Caco-2 (cell line): ENCODE measurements around the gene FGF1. TPM values are rescaled to one million over a fixed set of nuclear protein-coding genes. Genes with fewer than 3 reads are reported as not detected.

Experiments
- BruUV-seq: library from RNA; stranded (reverse); fragments of 400-500 nt; replicated peaks from 2 replicates; lab custom pipeline; 2021; lab: Mats Ljungman, UMichigan
- CTCF ChIA-PET: fragments of 300-600 bp; sonication (Branson Sonifier 250); formaldehyde crosslinking; loops from one replicate; lab custom pipeline; 2022; ENCODE audit warnings: antibody characterized with exemption; lab: Charles Lee
- POLR2A ChIA-PET: fragments of 300-600 bp; sonication (Branson Sonifier 250); formaldehyde crosslinking; loops from one replicate; lab custom pipeline; 2022; ENCODE audit warnings: antibody characterized with exemption; lab: Charles Lee
- DNase-seq, 2 experiments: peaks; one replicate each; pipeline versions ENCODE4 v3.0.0 to v3.0.0-alpha.2; 2020 to 2022
- H3K27me3 ChIP-seq: replicated peaks from 2 replicates; pipeline ENCODE4 v1.6.0; 2011; ENCODE audit warnings: low read length; ENCODE audit not compliant: control insufficient read depth, insufficient read depth
- H3K36me3 ChIP-seq: 2 replicates; pipeline ENCODE4 v1.5.1; 2011; ENCODE audit warnings: low read length; ENCODE audit not compliant: control insufficient read depth, insufficient read depth
- H3K4me1 ChIP-seq: fragments of 250-450 bp; sonication (Bioruptor Pico); 2 replicates; pipeline ENCODE4 v1.5.1; 2020; ENCODE audit warnings: mild to moderate bottlenecking
- H3K4me3 ChIP-seq: 2 replicates; pipeline ENCODE4 v1.5.1; 2011; ENCODE audit warnings: low read depth, mild to moderate bottlenecking, control low read depth, low read length
- H3K9me3 ChIP-seq: fragments of 250-450 bp; sonication (Bioruptor Pico); 2 replicates; pipeline ENCODE4 v1.5.1; 2020; ENCODE audit warnings: mild to moderate bottlenecking, moderate library complexity
- H3K27ac Mint-ChIP-seq: one replicate; pipeline ENCODE4 v1.8.0; 2022; ENCODE audit warnings: mixed read lengths; ENCODE audit not compliant: unreplicated experiment
- H3K27me3 Mint-ChIP-seq: one replicate; pipeline ENCODE4 v1.8.0; 2022; ENCODE audit warnings: mixed read lengths; ENCODE audit not compliant: insufficient read depth, unreplicated experiment
- H3K36me3 Mint-ChIP-seq: one replicate; pipeline ENCODE4 v1.8.0; 2022; ENCODE audit warnings: mild to moderate bottlenecking, mixed read lengths; ENCODE audit not compliant: insufficient read depth, unreplicated experiment
- H3K4me1 Mint-ChIP-seq: one replicate; pipeline ENCODE4 v1.8.0; 2022; ENCODE audit warnings: low read depth, mixed read lengths; ENCODE audit not compliant: unreplicated experiment
- H3K4me3 Mint-ChIP-seq: one replicate; pipeline ENCODE4 v1.8.0; 2022; ENCODE audit warnings: mild to moderate bottlenecking, moderate library complexity, mixed read lengths; ENCODE audit not compliant: unreplicated experiment
- H3K9me3 Mint-ChIP-seq: one replicate; pipeline ENCODE4 v1.8.0; 2022; ENCODE audit warnings: mixed read lengths; ENCODE audit not compliant: unreplicated experiment
- intact Hi-C: fragments of 100-400 bp; cut with micrococcal nuclease; formaldehyde crosslinking; loops from one replicate; pipeline ENCODE4 v1.10.0; 2022; ENCODE audit not compliant: unreplicated experiment
- total RNA-seq: library from RNA; stranded (reverse); gene quantifications from 2 replicates; pipeline ENCODE4 v1.2.3, GENCODE V29; 2022
- TF ChIP-seq, protein P1 (sequence below), 2 experiments: fragments of 200-600 bp in 1 of 2; IDR thresholded peaks; 1 replicate in 1 of 2; 2 replicates in 1 of 2; pipeline versions ENCODE4 v1.5.1 to v1.8.0; 2011 to 2022; ENCODE audit warnings: antibody characterized with exemption in 1 of 2, control low read depth in 1 of 2, inconsistent platforms in 1 of 2, low read depth in 1 of 2, low read length in 1 of 2, mild to moderate bottlenecking in 1 of 2, moderate library complexity in 1 of 2; ENCODE audit not compliant: insufficient read depth in 1 of 2, severe bottlenecking in 1 of 2, unreplicated experiment in 1 of 2

Gene FGF1
- total RNA-seq, 1 experiment from 2014 or later, result not detected

DNA sequence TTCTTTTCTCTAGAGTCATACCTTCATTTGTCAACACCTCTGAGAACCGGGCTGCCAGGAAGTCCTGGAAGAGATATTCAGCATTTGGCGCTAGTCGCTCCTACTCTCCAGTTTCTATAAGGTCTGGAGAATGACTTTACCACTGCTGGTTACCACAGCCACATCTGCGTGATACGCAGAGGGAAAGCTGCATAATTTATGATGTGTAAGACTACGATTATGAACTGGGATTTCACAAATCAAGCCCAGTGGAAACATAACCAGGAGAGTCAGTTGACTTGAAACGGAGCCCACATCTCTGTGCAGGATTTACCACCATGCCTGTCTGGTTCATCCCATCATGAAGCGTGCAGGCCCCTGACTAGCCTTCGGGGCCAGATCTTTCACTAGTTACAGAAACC, 72.6 kb downstream of the FGF1 start:
- H3K36me3 Mint-ChIP-seq, result no peaks in the 10 kb centered on the region
- CTCF ChIA-PET, result no interaction called here

DNA sequence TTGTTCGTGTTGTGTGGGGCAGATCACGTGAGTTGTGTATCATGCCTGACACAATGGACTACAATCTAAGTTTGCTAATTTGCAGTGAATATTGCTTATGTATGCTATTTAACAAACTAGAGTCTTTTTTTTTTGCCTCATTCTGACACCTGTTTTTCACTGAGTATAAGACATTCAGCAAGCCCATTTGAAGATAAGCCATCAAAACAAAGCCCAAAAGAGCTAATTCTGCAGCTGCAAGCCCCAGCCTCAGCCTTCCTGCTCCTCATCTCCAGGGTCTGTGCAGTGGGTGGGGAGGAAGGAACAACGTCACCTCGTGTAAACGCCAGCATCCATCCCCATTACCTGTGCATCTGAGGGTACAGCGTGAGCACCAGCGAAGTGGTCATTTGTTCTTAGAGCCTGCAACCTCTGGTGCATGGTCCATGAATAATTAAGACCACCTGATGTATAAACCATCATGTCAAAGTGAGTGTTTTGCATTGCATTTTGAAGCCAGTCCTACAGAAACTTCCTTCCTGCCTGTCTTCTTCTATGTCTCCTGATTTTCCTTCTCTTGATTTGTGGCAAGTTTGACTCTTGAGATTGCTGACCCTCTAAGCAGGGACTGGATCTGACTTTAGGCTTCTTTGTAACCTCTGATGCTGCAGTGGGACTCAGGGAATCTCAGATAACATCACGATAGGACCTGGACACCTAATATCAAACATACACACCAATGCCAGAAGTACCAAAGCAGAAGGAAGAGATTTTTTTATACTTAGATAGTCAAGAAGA, 73.2 kb downstream of the FGF1 start:
- Histone ChIP-seq H3K4me1 (no peaks in the 10 kb centered on the region), H3K36me3 (no peaks in the 10 kb centered on the region), H3K9me3 (no peaks in the 10 kb centered on the region), H3K27me3 (no peaks in the 10 kb centered on the region), H3K4me3 (no peak overlapping the region)
- no peak for DNase-seq
- no peak overlapping the region for H3K27ac Mint-ChIP-seq
- TF ChIP-seq, protein P1, sequence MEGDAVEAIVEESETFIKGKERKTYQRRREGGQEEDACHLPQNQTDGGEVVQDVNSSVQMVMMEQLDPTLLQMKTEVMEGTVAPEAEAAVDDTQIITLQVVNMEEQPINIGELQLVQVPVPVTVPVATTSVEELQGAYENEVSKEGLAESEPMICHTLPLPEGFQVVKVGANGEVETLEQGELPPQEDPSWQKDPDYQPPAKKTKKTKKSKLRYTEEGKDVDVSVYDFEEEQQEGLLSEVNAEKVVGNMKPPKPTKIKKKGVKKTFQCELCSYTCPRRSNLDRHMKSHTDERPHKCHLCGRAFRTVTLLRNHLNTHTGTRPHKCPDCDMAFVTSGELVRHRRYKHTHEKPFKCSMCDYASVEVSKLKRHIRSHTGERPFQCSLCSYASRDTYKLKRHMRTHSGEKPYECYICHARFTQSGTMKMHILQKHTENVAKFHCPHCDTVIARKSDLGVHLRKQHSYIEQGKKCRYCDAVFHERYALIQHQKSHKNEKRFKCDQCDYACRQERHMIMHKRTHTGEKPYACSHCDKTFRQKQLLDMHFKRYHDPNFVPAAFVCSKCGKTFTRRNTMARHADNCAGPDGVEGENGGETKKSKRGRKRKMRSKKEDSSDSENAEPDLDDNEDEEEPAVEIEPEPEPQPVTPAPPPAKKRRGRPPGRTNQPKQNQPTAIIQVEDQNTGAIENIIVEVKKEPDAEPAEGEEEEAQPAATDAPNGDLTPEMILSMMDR (IDR thresholded peaks at IDR 0.05; ENCODE audit: insufficient read depth in 1 of 2, low read depth in 1 of 2, low read length in 1 of 2, severe bottlenecking in 1 of 2, unreplicated experiment in 1 of 2), result no peak
- H3K4me1 Mint-ChIP-seq, result no peaks in the 10 kb centered on the region
- H3K36me3 Mint-ChIP-seq, result no peaks in the 10 kb centered on the region
- POLR2A ChIA-PET, result no interaction called here
- H3K9me3 Mint-ChIP-seq, result no peaks in the 10 kb centered on the region
- CTCF ChIA-PET, result interaction anchor here (0.6 to 3.4 kb wide), 4 partner anchors 16 to 149 kb away, joined by 3 to 13 read pairs (median 7); no protein-coding TSS in a partner anchor
- no TSS peak for BruUV-seq
- H3K4me3 Mint-ChIP-seq, result no peak overlapping the region
- intact Hi-C loops, result no loop called here
- H3K27me3 Mint-ChIP-seq, result peaks cover 12% of the 10 kb centered on the region

More for the DNA sequence above, 72.6 kb downstream of the FGF1 start:
- intact Hi-C loops, result no loop called here
- H3K36me3 ChIP-seq, result no peaks in the 10 kb centered on the region
- H3K27me3 ChIP-seq, result no peaks in the 10 kb centered on the region
- H3K4me1 Mint-ChIP-seq, result no peaks in the 10 kb centered on the region
- H3K27me3 Mint-ChIP-seq, result peaks cover 12% of the 10 kb centered on the region
- POLR2A ChIA-PET, result no interaction called here
- no peak overlapping the region for H3K4me3 ChIP-seq
- BruUV-seq, result no TSS peak
- TF ChIP-seq, protein P1 (IDR thresholded peaks at IDR 0.05; ENCODE audit: insufficient read depth in 1 of 2, low read depth in 1 of 2, low read length in 1 of 2, severe bottlenecking in 1 of 2, unreplicated experiment in 1 of 2), result no peak
- DNase-seq, result no peak
- H3K4me1 ChIP-seq, result no peaks in the 10 kb centered on the region
- H3K9me3 ChIP-seq, result no peaks in the 10 kb centered on the region
- no peaks in the 10 kb centered on the region for H3K9me3 Mint-ChIP-seq
- no peak overlapping the region for H3K27ac Mint-ChIP-seq
- no peak overlapping the region for H3K4me3 Mint-ChIP-seq

DNA sequence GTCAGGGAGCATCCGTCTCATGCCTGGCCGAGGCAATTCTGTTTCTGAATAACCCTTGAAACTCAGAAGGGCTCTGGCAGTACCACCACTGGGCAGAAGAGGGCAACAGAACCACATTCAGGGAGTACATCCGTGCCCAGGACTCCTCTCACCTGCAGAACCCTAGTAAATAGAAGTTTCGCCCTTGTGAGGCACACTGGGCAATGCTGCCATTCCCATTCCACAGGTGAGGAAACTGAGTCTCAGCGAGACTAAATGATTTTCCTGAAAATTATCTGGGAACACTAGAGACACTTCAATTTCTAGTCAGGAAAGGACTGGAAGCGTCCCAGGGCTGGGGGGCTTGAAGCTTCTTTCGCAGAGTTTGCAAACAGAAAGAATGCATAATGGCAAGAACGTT, 74.7 kb downstream of the FGF1 start:
- intact Hi-C loops, result loop anchor here (1.0 kb wide), 4 partner anchors 44 to 459 kb away; no protein-coding TSS in a partner anchor
- H3K27me3 Mint-ChIP-seq, result peaks cover 12% of the 10 kb centered on the region
- peak; percentile 73 to 78 for DNase-seq
- Histone ChIP-seq H3K27me3 (no peaks in the 10 kb centered on the region), H3K4me1 (no peaks in the 10 kb centered on the region), H3K4me3 (no peak overlapping the region), H3K36me3 (no peaks in the 10 kb centered on the region), H3K9me3 (no peaks in the 10 kb centered on the region)
- no peaks in the 10 kb centered on the region for H3K4me1 Mint-ChIP-seq
- H3K27ac Mint-ChIP-seq, result no peak overlapping the region
- BruUV-seq, result no TSS peak
- H3K36me3 Mint-ChIP-seq, result no peaks in the 10 kb centered on the region
- no peak overlapping the region for H3K4me3 Mint-ChIP-seq
- ChIA-PET CTCF (interaction anchor here (0.8 to 3.4 kb wide), 4 partner anchors 10 to 102 kb away, joined by 3 to 13 read pairs (median 9); no protein-coding TSS in a partner anchor), POLR2A (no interaction called here)
- TF ChIP-seq, protein P1 (IDR thresholded peaks at IDR 0.05; ENCODE audit: insufficient read depth in 1 of 2, low read depth in 1 of 2, low read length in 1 of 2, severe bottlenecking in 1 of 2, unreplicated experiment in 1 of 2), result peak; percentile 85 to 94
- no peaks in the 10 kb centered on the region for H3K9me3 Mint-ChIP-seq
